ENCODE data around the gene G3BP1. TPM values are rescaled to one million over a fixed set of nuclear protein-coding genes. Genes with fewer than 3 reads are reported as not detected.
A peak's percentile ranks its signal among the peaks of the same experiment; 100 is the strongest.
"Not testable (repeated sequence)": the region's sequence is repeated elsewhere in the genome, so short reads cannot be mapped to it uniquely, and the experiment has no call there.

The G3BP1 gene
- total RNA-seq, 1 donor from 2014 or later, result 146 TPM

GRCh38 chr5:151757233-151758140, 14.3 kb upstream of the G3BP1 start:
- ATAC-seq, result peak; percentile 50

DNA sequence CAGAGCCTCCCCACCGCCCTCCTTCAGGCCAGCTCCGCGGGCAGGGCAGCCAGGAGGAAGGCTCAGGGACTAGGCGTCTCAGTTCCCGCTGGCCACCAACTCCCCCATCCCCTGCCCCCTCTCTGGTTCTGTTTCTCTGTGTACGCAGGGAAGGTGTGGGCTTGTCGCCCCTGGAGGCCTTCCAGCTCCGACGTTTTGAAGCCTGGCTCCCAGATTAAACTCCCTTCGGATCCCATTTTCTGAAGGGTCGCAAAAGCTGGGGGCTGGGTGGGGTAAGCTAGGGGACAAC, 13.7 kb upstream of the G3BP1 start:
- peak; percentile 24 for ATAC-seq

- ATAC-seq, result peak; percentile 100
These were observed 13.1 kb upstream of the G3BP1 start, which contains the start of gene ATOX1 for GRCh38 chr5:151758430-151759241. Gene ATOX1, minus strand, starts transcription at chr5:151758631. Its CDS starts 80 bp downstream, at chr5:151758551.

DNA sequence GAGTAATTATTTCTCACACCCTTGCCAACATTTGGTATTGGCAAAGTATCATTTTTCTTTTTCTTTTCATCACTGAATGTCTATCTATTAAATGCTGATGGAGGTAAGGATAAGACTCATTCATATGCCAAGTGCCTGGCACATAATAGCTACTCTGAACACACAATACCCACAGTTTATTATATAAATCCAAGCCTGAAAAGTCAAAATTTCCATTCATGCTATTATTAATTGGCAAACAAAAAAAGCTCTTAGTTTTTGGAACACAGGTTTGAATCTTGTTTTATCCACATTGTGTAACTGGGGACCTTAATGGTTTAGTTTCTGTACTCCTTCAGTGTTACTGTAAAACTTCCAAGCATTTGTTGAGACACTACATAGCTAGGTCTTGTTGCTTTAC, 7.0 kb upstream of the G3BP1 start:
- no peak for ATAC-seq

GRCh38 chr5:151766975-151767374, 4.8 kb upstream of the G3BP1 start:
- ATAC-seq, result no peak

DNA sequence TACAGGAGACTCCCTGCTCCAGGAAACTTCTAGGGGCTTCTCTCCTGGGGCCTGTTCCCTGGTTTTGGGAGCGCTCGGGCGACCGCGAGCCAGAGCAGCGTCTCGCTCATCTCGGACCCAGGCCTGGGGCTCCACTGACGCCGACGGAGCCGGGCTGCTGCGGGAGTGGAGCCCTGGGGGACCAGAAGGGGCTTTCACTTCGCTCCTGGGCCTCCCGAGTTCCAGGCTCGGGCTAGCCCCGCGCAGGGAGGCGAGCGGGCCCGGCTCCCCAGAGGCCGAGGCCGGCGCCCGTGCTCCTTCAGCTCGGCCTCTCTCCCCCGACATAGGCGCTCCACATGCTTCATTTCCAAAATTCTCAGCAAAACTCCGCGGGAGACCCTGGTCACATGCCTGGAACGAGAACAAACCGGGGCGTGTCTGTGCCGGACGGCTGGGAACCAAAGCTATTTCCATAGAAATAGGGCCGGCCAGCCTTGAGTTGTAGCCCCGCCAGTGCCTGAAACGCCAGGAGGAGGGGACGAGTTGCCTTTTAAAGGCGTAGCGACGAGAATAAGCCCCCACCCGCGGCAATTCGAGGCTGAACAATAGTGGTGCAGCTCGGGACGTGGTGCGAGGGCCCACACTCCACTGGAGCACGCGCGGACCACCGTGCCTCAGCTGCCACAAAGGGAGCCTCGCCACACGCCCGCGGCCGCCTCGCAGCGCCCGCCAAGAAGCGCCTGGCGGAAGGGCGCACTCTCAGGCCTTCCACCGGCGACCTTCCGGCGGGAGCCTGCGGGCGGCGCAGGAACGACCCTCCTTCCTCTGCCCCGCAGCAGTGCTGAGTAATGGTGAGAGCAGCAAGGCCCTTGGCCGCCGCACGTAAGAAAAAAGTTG, 1.1 kb upstream of the G3BP1 start:
- peak; percentile 10 for ATAC-seq

GRCh38 chr5:151772029-151772845, 483 bp downstream of the G3BP1 start:
- no peak for ATAC-seq

- ATAC-seq, result no peak
These were observed 1.2 kb downstream of the G3BP1 start for GRCh38 chr5:151772846-151773561.

- ATAC-seq, result no peak
These were observed 2.2 kb downstream of the G3BP1 start for GRCh38 chr5:151773951-151774350.

GRCh38 chr5:151775025-151775606, 3.4 kb downstream of the G3BP1 start:
- ATAC-seq, result no peak

GRCh38 chr5:151779531-151780125, 7.9 kb downstream of the G3BP1 start:
- ATAC-seq, result no peak

DNA sequence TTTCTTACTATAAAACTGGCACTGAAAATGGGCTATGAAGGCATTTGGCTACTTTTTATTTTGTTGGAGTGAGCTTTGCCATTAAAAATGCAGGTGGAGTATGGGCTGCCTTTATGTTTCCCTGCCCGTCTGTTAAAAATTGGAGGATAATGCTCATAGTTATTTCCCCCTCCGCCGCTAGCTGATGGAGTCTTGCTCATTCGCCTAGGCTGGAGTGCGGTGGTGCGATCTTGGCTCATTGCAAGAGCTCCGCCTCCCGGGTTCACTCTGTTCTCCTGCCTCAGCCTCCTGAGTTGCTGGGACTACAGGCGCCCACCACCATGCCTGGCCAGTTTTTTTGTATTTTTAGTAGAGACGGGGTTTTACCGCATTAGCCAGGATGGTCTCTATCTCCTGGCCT, 8.6 kb downstream of the G3BP1 start:
- no peak for ATAC-seq

DNA sequence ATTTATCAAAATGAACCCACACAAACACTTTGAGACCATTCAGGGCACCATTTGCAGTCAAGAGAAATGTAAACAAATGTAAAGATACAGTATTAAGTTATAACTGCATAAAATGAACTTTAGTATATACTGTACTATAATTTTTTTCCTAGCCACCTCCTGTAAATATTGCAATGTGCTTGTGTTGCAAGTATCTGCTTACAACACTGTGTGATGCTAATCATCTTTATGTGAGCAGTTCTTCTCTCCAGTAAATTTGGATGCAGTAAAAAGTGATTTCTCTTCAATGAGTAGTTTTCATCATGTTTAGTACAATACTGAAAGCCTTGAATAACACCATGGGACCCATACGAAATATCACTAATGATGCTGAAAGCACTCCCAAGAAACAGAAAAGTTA, 9.4 kb downstream of the G3BP1 start:
- no peak for ATAC-seq

- not testable (repeated sequence) for ATAC-seq
These were observed 11.9 kb downstream of the G3BP1 start for GRCh38 chr5:151783664-151784063.

DNA sequence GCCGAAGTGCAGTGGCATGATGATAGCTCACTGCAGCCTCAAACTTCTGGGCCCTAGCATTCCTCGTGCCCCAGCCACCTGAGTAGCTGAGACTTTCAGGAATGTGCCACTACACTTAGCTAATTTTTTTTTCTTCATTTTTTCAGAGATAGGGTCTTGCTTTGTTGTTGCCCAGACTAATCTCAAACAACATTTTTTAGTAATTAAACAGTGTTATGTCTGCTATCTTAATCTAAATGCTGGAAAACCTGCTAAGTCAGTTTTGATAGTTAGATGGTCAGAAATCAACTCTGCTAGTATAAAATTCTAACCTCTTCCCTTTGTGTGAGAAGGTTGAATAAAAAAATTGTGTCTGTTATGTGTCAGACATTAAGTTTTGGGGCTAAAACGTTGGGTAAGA, 12.4 kb downstream of the G3BP1 start:
- no peak for ATAC-seq

DNA sequence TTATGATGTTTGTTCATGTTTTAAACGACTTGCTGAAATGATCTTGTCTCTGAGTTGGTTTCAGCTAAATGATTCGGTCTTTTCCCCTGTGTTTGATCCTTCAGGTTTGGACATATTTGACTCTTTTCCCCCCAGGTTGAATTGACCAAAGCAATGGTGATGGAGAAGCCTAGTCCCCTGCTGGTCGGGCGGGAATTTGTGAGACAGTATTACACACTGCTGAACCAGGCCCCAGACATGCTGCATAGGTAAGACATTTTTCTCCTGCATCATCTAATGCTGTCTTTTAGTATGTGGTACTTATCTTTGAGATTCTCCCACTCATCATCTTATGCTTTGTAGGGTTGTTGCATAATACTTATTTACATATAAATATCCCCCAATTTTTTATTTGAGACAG, 14.7 kb downstream of the G3BP1 start:
- ATAC-seq, result no peak

- no peak for ATAC-seq
These were observed 16.1 kb downstream of the G3BP1 start for GRCh38 chr5:151787817-151788216.

- no peak for ATAC-seq
These were observed 21.6 kb downstream of the G3BP1 start for GRCh38 chr5:151793358-151793757.

- ATAC-seq, result no peak
These were observed 23.7 kb downstream of the G3BP1 start for GRCh38 chr5:151795426-151795825.

- no peak for ATAC-seq
These were observed 26.9 kb downstream of the G3BP1 start for GRCh38 chr5:151798674-151799073.
